Parathyroid adenoma (tissue), 2 donors: Measurements from ENCODE around the gene HOXA3.

Source experiments
- H2AFZ ChIP-seq: fragments of 300-600 bp; sonication (generic); one replicate; pipeline ENCODE4 v1.7.0; 2017; ENCODE audit warnings: antibody characterized with exemption, mild to moderate bottlenecking
- H3K27ac ChIP-seq: fragments of 300-600 bp; sonication (generic); one replicate; pipeline ENCODE4 v1.7.0; 2017
- H3K27me3 ChIP-seq: fragments of 300-600 bp; sonication (generic); one replicate; pipeline ENCODE4 v1.7.0; 2017; ENCODE audit warnings: low read length; ENCODE audit not compliant: control insufficient read depth, insufficient read depth
- H3K36me3 ChIP-seq: fragments of 300-600 bp; sonication (generic); one replicate; pipeline ENCODE4 v1.7.0; 2017; ENCODE audit warnings: low read length; ENCODE audit not compliant: control insufficient read depth, insufficient read depth
- H3K4me1 ChIP-seq: fragments of 300-600 bp; sonication (generic); one replicate; pipeline ENCODE4 v1.7.0; 2017; ENCODE audit warnings: control low read depth
- H3K4me2 ChIP-seq: fragments of 300-600 bp; sonication (generic); one replicate; pipeline ENCODE4 v1.7.0; 2017; ENCODE audit warnings: low read length
- H3K4me3 ChIP-seq: fragments of 300-600 bp; sonication (generic); one replicate; pipeline ENCODE4 v1.7.0; 2017; ENCODE audit warnings: low read depth, low read length
- H3K79me2 ChIP-seq: fragments of 300-600 bp; sonication (generic); one replicate; pipeline ENCODE4 v1.7.0; 2017; ENCODE audit warnings: control low read depth
- H3K9ac ChIP-seq: fragments of 300-600 bp; sonication (generic); one replicate; pipeline ENCODE4 v1.7.0; 2017; ENCODE audit warnings: mild to moderate bottlenecking
- H3K9me3 ChIP-seq: fragments of 300-600 bp; sonication (generic); one replicate; pipeline ENCODE4 v1.7.0; 2017; ENCODE audit warnings: low read length; ENCODE audit not compliant: control insufficient read depth
- CTCF ChIP-seq: fragments of 300-600 bp; sonication (generic); IDR thresholded peaks from one replicate; pipeline ENCODE4 v1.7.0; 2017; ENCODE audit warnings: antibody characterized with exemption, mild to moderate bottlenecking
- donor health status: primary hyperparathyroidism.

The HOXA3 gene

GRCh38 chr7:27116031-27116961 lies 36.1 kb downstream of the HOXA3 start:
- no peak overlapping the region for H2AFZ ChIP-seq
- no peaks in the 10 kb centered on the region for H3K9me3 ChIP-seq
- H3K36me3 ChIP-seq = no peaks in the 10 kb centered on the region
- no peaks in the 10 kb centered on the region for H3K4me1 ChIP-seq
- H3K4me2 ChIP-seq = peak overlapping the region; percentile 72
- peak overlapping the region; percentile 75 for H3K4me3 ChIP-seq
- no peak for TF ChIP-seq CTCF
- peak overlapping the region; percentile 9 for H3K27ac ChIP-seq
- no peaks in the 10 kb centered on the region for H3K79me2 ChIP-seq
- H3K9ac ChIP-seq = no peak overlapping the region
- no peaks in the 10 kb centered on the region for H3K27me3 ChIP-seq

GRCh38 chr7:27115221-27116026 lies 37.0 kb downstream of the HOXA3 start:
- Histone ChIP-seq H3K4me1 (no peaks in the 10 kb centered on the region), H3K27ac (peak overlapping the region; percentile 43), H3K4me3 (peak overlapping the region; percentile 75), H3K79me2 (no peaks in the 10 kb centered on the region), H3K9ac (no peak overlapping the region), H2AFZ (no peak overlapping the region), H3K9me3 (no peaks in the 10 kb centered on the region), H3K36me3 (no peaks in the 10 kb centered on the region), H3K27me3 (no peaks in the 10 kb centered on the region), H3K4me2 (peak overlapping the region; percentile 72)
- no peak for TF ChIP-seq CTCF

GRCh38 chr7:27114881-27115220 lies 37.5 kb downstream of the HOXA3 start:
- Histone ChIP-seq H3K36me3 (no peaks in the 10 kb centered on the region), H3K9ac (no peak overlapping the region), H3K9me3 (no peaks in the 10 kb centered on the region), H3K27me3 (no peaks in the 10 kb centered on the region), H3K27ac (no peak overlapping the region), H3K4me2 (peak overlapping the region; percentile 72), H2AFZ (no peak overlapping the region), H3K4me1 (no peaks in the 10 kb centered on the region), H3K79me2 (no peaks in the 10 kb centered on the region), H3K4me3 (peak overlapping the region; percentile 75)
- no peak for TF ChIP-seq CTCF

- Histone ChIP-seq H3K4me3 (peak overlapping the region; percentile 61), H3K4me2 (peak overlapping the region; percentile 54), H3K36me3 (no peaks in the 10 kb centered on the region), H3K27me3 (no peaks in the 10 kb centered on the region), H3K9ac (no peak overlapping the region), H3K79me2 (no peaks in the 10 kb centered on the region), H3K27ac (peak overlapping the region; percentile 60), H3K4me1 (no peaks in the 10 kb centered on the region), H3K9me3 (no peaks in the 10 kb centered on the region), H2AFZ (no peak overlapping the region)
- TF ChIP-seq CTCF = no peak
Observed at GRCh38 chr7:27113991-27114769, 38.2 kb downstream of the HOXA3 start.
